Measurements from ENCODE around the gene YWHAH. TPM values are rescaled to one million over a fixed set of nuclear protein-coding genes. Genes with fewer than 3 reads are reported as not detected.

Gene YWHAH
- polyA plus RNA-seq, 1 experiment: 118 TPM

DNA sequence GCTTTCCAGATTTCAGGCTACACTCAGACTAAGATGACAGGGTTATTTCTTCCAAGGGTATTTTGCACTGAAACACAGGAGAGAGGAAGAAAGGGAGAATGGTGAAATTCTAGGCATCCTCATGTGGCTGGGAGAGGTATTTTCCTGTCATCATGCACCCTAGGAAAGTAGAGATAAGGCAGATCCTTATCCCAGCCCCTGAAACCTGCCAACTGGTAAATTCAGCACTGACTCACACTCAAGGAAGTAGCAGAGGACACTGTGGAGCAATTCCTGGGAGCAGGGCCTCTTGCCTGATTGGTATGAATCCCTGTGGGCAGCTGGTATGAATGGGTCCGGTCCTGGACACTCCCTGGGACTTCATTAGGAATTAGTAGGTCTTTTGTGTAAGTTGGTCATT is 61.1 kb downstream of the YWHAH start:
- ChIA-PET POLR2A (no interaction called here), CTCF (no interaction called here)
- H3K27ac ChIP-seq (ENCODE audit: low read depth, low read length): no peak overlapping the region
- DNase-seq (ENCODE audit: low read depth, low spot score): no peak
- no peaks in the 10 kb centered on the region for H3K9me3 ChIP-seq (ENCODE audit: control insufficient read depth, insufficient read depth, low read length)
- no peaks in the 10 kb centered on the region for H3K27me3 ChIP-seq (ENCODE audit: control insufficient read depth, insufficient read depth, low read length)
- H3K4me3 ChIP-seq (ENCODE audit: low read depth, low read length): no peak overlapping the region
- TF ChIP-seq, protein P1, sequence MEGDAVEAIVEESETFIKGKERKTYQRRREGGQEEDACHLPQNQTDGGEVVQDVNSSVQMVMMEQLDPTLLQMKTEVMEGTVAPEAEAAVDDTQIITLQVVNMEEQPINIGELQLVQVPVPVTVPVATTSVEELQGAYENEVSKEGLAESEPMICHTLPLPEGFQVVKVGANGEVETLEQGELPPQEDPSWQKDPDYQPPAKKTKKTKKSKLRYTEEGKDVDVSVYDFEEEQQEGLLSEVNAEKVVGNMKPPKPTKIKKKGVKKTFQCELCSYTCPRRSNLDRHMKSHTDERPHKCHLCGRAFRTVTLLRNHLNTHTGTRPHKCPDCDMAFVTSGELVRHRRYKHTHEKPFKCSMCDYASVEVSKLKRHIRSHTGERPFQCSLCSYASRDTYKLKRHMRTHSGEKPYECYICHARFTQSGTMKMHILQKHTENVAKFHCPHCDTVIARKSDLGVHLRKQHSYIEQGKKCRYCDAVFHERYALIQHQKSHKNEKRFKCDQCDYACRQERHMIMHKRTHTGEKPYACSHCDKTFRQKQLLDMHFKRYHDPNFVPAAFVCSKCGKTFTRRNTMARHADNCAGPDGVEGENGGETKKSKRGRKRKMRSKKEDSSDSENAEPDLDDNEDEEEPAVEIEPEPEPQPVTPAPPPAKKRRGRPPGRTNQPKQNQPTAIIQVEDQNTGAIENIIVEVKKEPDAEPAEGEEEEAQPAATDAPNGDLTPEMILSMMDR (IDR thresholded peaks at IDR 0.05; ENCODE audit: low read depth, low read length): no peak

Small RNA genes lying within 50 kb of the gene (small RNA-seq; reads per million reads assigned to genes)
- gene RN7SL305P (ENCODE audit: insufficient read length, low read depth): not detected

Other genes starting within 250 kb of the YWHAH start
- gene PRR14L, start 194.4 kb upstream of the YWHAH start, polyA plus RNA-seq (2011; rRNA removed): 14.9 and 16.3 TPM in 2 replicates
- 9.4 and 14.3 TPM in 2 replicates for gene DEPDC5, start 190.5 kb upstream of the YWHAH start, polyA plus RNA-seq (2011; rRNA removed)
- not detected in 2 replicates for gene SLC5A1, start 98.7 kb downstream of the YWHAH start, polyA plus RNA-seq (2011; rRNA removed)
- not detected in 2 replicates for gene C22orf42, start 214.8 kb downstream of the YWHAH start, polyA plus RNA-seq (2011; rRNA removed)

Measured in AG04450 (cell line).